GM18517 (cell line): ENCODE measurements around the gene PIK3R5.

Source experiments
- ATAC-seq: cut with Tn5 transposase; IDR thresholded peaks from one replicate; pipeline ENCODE4 v1.9.1; 2021; ENCODE audit warnings: mild to moderate bottlenecking, moderate library complexity; ENCODE audit not compliant: unreplicated experiment

PIK3R5 gene

GRCh38 chr17:8836821-8837562 lies 128.5 kb downstream of the PIK3R5 start:
- ATAC-seq = no peak

GRCh38 chr17:8835631-8836364 lies 129.7 kb downstream of the PIK3R5 start:
- no peak for ATAC-seq

GRCh38 chr17:8835106-8835505 lies 130.4 kb downstream of the PIK3R5 start:
- ATAC-seq = no peak

DNA sequence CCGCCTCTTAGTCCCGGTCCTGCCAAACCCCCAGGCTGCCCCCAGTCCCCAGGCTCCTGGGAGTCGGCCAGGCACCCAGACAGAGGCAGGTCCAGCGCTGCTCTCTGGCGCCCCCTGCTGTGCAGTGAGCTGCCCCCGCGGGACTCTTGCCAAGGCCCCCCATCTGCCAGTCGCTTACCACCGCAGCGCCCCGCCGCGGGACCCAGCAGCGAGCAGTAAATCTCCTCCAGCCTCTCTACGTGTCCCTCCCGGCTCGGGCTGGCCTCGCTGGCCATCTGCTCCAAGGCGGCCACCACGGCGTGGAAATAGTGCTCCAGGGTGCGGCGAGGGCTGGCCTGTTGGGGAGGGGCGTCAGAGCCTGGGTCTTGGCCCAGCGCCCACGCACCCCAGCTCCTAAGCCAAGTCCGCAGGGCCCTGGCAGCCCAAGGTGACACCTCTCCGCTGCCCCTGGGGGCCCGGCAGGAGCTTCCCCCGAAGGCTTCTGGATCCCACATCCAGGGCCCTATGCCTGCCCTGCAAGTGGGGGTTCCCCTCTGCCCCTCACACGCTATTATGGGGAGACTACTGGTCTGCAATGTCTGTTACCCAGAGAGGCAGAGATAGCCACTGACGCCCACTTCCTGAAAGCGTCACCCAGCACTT lies 132.7 kb downstream of the PIK3R5 start:
- no peak for ATAC-seq

DNA sequence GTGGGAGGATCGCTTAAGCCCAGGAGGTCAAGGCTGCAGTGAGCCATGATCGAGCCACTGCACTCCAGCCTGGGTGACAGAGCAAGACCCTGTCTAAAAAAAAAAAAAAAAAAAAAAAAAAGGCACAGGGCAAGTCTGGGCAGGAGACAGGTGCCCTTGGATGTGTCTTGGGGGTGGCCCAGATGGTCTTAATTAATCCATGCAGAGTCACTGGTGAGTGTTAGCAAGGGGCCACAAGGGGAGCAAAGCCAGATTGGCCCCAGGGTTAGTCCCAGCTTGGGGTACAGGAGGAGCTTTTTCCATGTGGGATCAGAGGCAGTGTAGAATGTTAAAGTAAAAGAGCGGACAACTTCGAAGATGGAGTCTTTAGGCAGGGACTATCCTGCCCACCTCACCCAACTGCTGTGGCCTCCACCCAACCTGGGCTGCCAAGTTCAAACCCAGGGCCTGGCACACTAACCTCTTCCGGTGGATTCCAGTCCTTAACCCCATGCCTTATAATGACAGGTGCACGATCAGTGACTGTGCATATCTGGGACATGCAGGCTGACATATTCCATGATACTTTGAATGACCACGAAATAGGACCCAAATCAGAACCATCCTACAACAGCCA lies 134.2 kb downstream of the PIK3R5 start:
- no peak for ATAC-seq

GRCh38 chr17:8830141-8830540 lies 135.4 kb downstream of the PIK3R5 start:
- ATAC-seq = no peak

- no peak for ATAC-seq
Measured at GRCh38 chr17:8829036-8829941, 136.2 kb downstream of the PIK3R5 start.
